Activated CD8-positive, alpha-beta T cell treated with anti-CD3 and anti-CD28 coated beads, Interleukin-2, amount 10 ng/mL, durations not matched to agents 7 days and 5 days (primary cell): Measurements from ENCODE around the gene MED12L. TPM values are rescaled to one million over a fixed set of nuclear protein-coding genes. Genes with fewer than 3 reads are reported as not detected.
A peak's percentile ranks its signal among the peaks of the same experiment; 100 is the strongest.

Experiments used
- ATAC-seq: fragments of 150-1000 bp; cut with Tn5 transposase; one replicate; pipeline ENCODE4 v1.10.0; 2021; ENCODE audit warnings: moderate library complexity
- CTCF ChIA-PET: fragments of 350-600 bp; sonication (Branson Sonifier 250); formaldehyde crosslinking; loops from one replicate; lab custom pipeline; 2021; ENCODE audit warnings: antibody characterized with exemption; lab: Charles Lee
- POLR2A ChIA-PET: fragments of 350-600 bp; sonication (Branson Sonifier 250); formaldehyde crosslinking; loops from one replicate; lab custom pipeline; 2021; ENCODE audit warnings: antibody characterized with exemption; lab: Charles Lee
- DNase-seq: peaks from one replicate; pipeline ENCODE4 v3.0.0-alpha.2; 2020
- H3K27ac Mint-ChIP-seq: one replicate; pipeline ENCODE4 v1.8.0; 2021; ENCODE audit warnings: mild to moderate bottlenecking, mixed read lengths
- H3K27me3 Mint-ChIP-seq: one replicate; pipeline ENCODE4 v1.8.0; 2021; ENCODE audit warnings: low read depth, mixed read lengths
- H3K36me3 Mint-ChIP-seq: one replicate; pipeline ENCODE4 v1.8.0; 2021; ENCODE audit warnings: low read depth, mixed read lengths
- H3K4me1 Mint-ChIP-seq: one replicate; pipeline ENCODE4 v1.8.0; 2021; ENCODE audit warnings: low read depth, mixed read lengths
- H3K4me3 Mint-ChIP-seq: one replicate; pipeline ENCODE4 v1.8.0; 2021; ENCODE audit warnings: mild to moderate bottlenecking, mixed read lengths
- H3K9me3 Mint-ChIP-seq: one replicate; pipeline ENCODE4 v1.8.0; 2022; ENCODE audit warnings: mixed read lengths; ENCODE audit not compliant: insufficient read depth
- total RNA-seq, 2 experiments: library from RNA; stranded (reverse); gene quantifications; one replicate each; pipeline ENCODE4 v1.2.3, GENCODE V29; 2021

Gene MED12L
- total RNA-seq, 2 experiments from 2014 or later: 0.76 to 0.79 TPM

DNA sequence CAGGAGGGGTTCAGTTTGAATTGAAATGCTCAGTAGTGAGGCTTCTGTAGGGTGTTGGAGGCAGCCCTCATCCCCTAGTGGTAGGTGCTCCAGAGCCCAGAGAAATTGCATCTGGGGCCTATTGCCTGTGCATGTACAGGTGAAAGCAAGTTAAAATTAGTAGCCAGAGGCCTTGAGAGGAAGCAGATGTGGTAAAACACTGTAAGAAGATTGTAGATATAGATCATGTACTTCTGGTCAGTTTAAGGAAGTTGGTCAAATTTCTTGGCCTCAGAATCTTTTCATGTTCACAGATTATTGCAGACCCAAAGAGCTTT is 340.8 kb downstream of the MED12L start:
- no peak for ATAC-seq
- H3K36me3 Mint-ChIP-seq: no peaks in the 10 kb centered on the region
- DNase-seq: no peak

GRCh38 chr3:151428386-151428785 is 342.9 kb downstream of the MED12L start:
- ATAC-seq (no peak), DNase-seq (no peak)
- H3K36me3 Mint-ChIP-seq: no peaks in the 10 kb centered on the region
- ChIA-PET CTCF (no interaction called here), POLR2A (no interaction called here)
- H3K4me1 Mint-ChIP-seq: peaks cover 4% of the 10 kb centered on the region
- peaks cover 6% of the 10 kb centered on the region for H3K27me3 Mint-ChIP-seq
- H3K9me3 Mint-ChIP-seq: no peaks in the 10 kb centered on the region
- no peak overlapping the region for H3K4me3 Mint-ChIP-seq
- H3K27ac Mint-ChIP-seq: no peak overlapping the region

More for the DNA sequence above, 340.8 kb downstream of the MED12L start:
- CTCF ChIA-PET: interaction anchor here (0.9 kb wide), 1 partner anchor 9 kb away, joined by 3 read pairs; no protein-coding TSS in a partner anchor
- POLR2A ChIA-PET: no interaction called here
- H3K27ac Mint-ChIP-seq: no peak overlapping the region
- no peak overlapping the region for H3K4me3 Mint-ChIP-seq
- peaks cover 4% of the 10 kb centered on the region for H3K4me1 Mint-ChIP-seq
- H3K27me3 Mint-ChIP-seq: peaks cover 6% of the 10 kb centered on the region
- H3K9me3 Mint-ChIP-seq: no peaks in the 10 kb centered on the region

DNA sequence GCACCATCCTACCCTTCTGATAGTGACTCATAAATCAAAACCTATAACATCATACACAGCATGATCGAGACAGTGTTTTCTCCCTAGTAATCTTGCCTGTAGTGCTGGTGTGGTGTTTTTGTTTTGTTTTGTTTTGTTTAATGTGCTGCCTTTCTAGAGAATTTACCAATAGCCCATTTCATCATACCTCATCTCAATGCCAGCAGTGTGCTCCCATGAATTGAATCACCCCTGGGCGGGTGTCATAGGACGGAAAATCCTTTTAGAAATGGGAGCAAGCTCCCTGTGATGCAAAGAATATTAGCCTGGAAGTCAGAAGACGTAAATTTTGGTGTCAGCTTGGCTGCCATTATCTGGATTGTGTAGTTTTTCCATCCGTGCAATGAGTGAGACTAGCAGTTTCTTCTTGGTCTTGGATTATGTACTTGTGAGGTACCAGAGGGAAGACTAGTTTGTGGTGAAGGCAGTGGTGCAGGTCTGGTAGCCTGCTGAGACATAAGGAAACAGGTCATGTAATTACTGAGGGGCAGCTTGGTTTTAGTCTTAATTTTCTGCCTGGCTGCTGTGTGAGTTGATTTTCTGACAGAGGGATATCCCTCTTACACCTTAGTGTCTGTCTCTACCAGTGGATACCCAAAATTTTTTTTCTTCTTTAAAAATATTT is 345.5 kb downstream of the MED12L start:
- DNase-seq: no peak
- CTCF ChIA-PET: interaction anchor here (1.0 to 1.2 kb wide), 2 partner anchors 8 to 147 kb away, joined by 3 read pairs; no protein-coding TSS in a partner anchor

DNA sequence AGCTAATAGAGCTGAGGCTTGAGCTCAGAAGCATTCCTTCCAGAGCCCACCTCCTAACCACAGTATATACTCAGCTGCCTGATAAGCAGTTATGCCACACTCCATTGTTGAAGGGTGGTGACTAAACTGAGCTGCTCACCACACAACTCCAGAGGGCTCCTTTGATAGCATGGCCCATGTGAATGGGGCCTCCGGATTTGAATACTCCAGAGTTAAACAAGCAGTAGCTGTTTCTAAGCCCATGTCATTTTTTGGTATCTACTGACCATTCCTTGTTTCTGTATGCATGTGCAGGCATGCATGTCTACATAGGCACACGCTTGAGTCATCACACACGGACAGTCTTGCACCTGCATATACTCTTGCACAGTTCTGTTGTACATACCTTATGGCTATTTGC is 346.5 kb downstream of the MED12L start:
- CTCF ChIA-PET: interaction anchor here (0.8 kb wide), 1 partner anchor 35 kb away, joined by 3 read pairs; no protein-coding TSS in a partner anchor
- DNase-seq (no peak), ATAC-seq (no peak)
- no peak overlapping the region for H3K4me3 Mint-ChIP-seq
- POLR2A ChIA-PET: interaction anchor here (0.5 kb wide), 1 partner anchor 1035 kb away, joined by 4 read pairs; no protein-coding TSS in a partner anchor
- H3K27ac Mint-ChIP-seq: no peak overlapping the region
- peaks cover 6% of the 10 kb centered on the region for H3K27me3 Mint-ChIP-seq
- no peaks in the 10 kb centered on the region for H3K4me1 Mint-ChIP-seq
- no peaks in the 10 kb centered on the region for H3K36me3 Mint-ChIP-seq
- no peaks in the 10 kb centered on the region for H3K9me3 Mint-ChIP-seq

More for the DNA sequence above, 345.5 kb downstream of the MED12L start:
- H3K9me3 Mint-ChIP-seq: no peaks in the 10 kb centered on the region
- no peak for ATAC-seq
- H3K27me3 Mint-ChIP-seq: peaks cover 6% of the 10 kb centered on the region
- no peak overlapping the region for H3K27ac Mint-ChIP-seq
- POLR2A ChIA-PET: no interaction called here
- H3K4me1 Mint-ChIP-seq: peaks cover 4% of the 10 kb centered on the region
- H3K4me3 Mint-ChIP-seq: no peak overlapping the region
- no peaks in the 10 kb centered on the region for H3K36me3 Mint-ChIP-seq

DNA sequence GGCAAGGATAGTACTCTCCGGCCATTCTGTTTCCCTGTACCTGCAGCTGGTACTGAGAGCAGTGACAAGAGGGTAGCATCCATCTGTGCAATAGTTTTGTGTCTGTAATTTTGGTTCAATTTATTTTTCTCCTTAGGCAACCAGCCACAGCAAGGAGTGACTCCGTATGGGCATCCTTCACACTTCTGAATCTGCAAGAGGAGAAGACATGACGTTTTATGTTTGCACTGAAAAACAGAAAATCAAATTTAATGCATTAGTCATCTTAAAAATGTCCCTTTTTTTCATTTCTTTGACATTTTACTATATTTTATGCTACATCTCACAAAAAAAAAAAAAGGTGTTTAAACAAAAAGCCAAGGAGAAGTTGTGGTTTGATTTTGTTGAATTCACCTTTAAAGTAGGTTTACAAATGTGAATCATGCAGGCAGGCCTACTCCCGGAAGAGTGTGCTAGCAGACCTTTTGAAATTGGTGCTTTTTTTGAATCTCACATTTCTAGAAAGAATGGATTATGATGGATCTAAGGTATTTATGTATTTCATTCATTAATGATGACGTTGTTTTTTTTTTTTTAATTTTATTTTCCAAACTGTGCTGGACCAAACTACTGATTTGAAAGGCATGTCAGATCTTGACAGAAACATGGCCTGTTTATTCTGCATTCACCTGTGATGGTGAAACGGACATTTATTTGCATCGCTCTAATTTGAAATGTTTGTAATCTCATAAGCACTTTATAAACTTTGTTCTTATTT is 347.3 kb downstream of the MED12L start:
- Mint-ChIP-seq H3K4me1 (no peaks in the 10 kb centered on the region), H3K27me3 (peaks cover 6% of the 10 kb centered on the region), H3K27ac (no peak overlapping the region), H3K36me3 (no peaks in the 10 kb centered on the region), H3K9me3 (no peaks in the 10 kb centered on the region), H3K4me3 (no peak overlapping the region)
- ChIA-PET CTCF (no interaction called here), POLR2A (no interaction called here)
- ATAC-seq (no peak), DNase-seq (no peak)

- peaks cover 3% of the 10 kb centered on the region for H3K27me3 Mint-ChIP-seq
- H3K4me3 Mint-ChIP-seq: no peak overlapping the region
- H3K27ac Mint-ChIP-seq: no peak overlapping the region
- H3K9me3 Mint-ChIP-seq: no peaks in the 10 kb centered on the region
- DNase-seq: no peak
- no peaks in the 10 kb centered on the region for H3K4me1 Mint-ChIP-seq
- H3K36me3 Mint-ChIP-seq: no peaks in the 10 kb centered on the region
- CTCF ChIA-PET: interaction anchor here (1.4 kb wide), 2 partner anchors 266 to 405 kb away, joined by 3 to 4 read pairs; no protein-coding TSS in a partner anchor
- no peak for ATAC-seq
- POLR2A ChIA-PET: no interaction called here
Measured at GRCh38 chr3:151434151-151434890, 348.9 kb downstream of the MED12L start.

GRCh38 chr3:151436675-151437446 is 351.4 kb downstream of the MED12L start:
- no peak for ATAC-seq
- no peaks in the 10 kb centered on the region for H3K27me3 Mint-ChIP-seq
- H3K9me3 Mint-ChIP-seq: no peaks in the 10 kb centered on the region
- H3K4me1 Mint-ChIP-seq: no peaks in the 10 kb centered on the region
- no peaks in the 10 kb centered on the region for H3K36me3 Mint-ChIP-seq
- ChIA-PET CTCF (interaction anchor here (0.6 to 2.3 kb wide), 2 partner anchors 93 to 482 kb away, joined by 3 to 10 read pairs; no protein-coding TSS in a partner anchor), POLR2A (no interaction called here)
- no peak for DNase-seq
- H3K27ac Mint-ChIP-seq: no peak overlapping the region
- H3K4me3 Mint-ChIP-seq: no peak overlapping the region

DNA sequence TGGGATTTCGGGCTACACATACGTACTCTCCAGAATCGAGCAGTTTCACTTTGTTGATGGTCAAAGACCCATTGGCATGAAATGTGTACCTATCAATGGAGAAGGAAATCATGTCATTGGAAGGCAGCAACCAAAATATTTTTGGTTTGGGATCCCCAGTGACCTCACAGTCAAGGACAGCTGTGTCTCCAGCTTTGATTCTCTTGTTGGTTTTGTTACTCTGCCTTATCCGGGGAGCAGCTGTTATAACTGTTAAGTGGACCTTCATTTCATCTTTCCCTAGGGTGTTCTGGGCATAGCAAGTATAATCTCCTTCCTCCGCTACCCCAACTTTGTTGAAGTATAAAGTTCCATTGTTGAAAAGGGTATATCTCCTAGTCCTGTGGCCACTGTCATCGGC is 352.4 kb downstream of the MED12L start:
- no peaks in the 10 kb centered on the region for H3K36me3 Mint-ChIP-seq
- ATAC-seq (no peak), DNase-seq (no peak)
- H3K4me3 Mint-ChIP-seq: no peak overlapping the region
- H3K27me3 Mint-ChIP-seq: no peaks in the 10 kb centered on the region
- POLR2A ChIA-PET: no interaction called here
- no peaks in the 10 kb centered on the region for H3K4me1 Mint-ChIP-seq
- no peaks in the 10 kb centered on the region for H3K9me3 Mint-ChIP-seq
- H3K27ac Mint-ChIP-seq: no peak overlapping the region
- CTCF ChIA-PET: interaction anchor here (1.3 to 2.3 kb wide), 2 partner anchors 10 to 481 kb away, joined by 4 to 10 read pairs; no protein-coding TSS in a partner anchor

DNA sequence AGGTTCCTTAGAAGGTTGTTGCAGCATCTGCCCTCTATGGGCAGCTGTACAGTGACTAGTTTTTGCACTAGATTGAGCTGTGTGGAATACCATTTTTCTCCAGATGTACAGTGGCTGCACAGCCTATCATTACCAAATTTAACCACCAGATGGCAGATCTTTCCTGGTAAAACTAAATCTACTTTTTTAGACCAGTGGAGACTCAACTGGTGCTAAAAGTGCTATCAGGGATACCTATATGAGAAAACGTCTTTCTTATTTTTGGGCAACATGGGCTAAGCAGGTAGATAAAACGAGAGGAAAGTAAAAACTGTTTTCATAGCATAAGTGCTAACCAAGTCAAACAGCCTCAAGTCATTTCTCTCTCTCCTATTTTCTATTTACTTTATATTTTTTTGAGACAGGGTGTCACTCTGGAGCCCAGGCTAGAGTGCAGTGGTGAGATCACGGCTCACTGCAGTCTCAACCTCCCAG is 354.2 kb downstream of the MED12L start:
- H3K36me3 Mint-ChIP-seq: no peaks in the 10 kb centered on the region
- no peaks in the 10 kb centered on the region for H3K4me1 Mint-ChIP-seq
- ChIA-PET POLR2A (no interaction called here), CTCF (interaction anchor here (0.6 to 3.0 kb wide), 9 partner anchors 9 to 479 kb away, joined by 3 to 9 read pairs (median 5); partner anchors contain the start of gene P2RY13)
- H3K27ac Mint-ChIP-seq: no peak overlapping the region
- ATAC-seq (peak; percentile 58), DNase-seq (no peak)
- H3K27me3 Mint-ChIP-seq: no peaks in the 10 kb centered on the region
- no peak overlapping the region for H3K4me3 Mint-ChIP-seq
- no peaks in the 10 kb centered on the region for H3K9me3 Mint-ChIP-seq

- H3K4me3 Mint-ChIP-seq: no peak overlapping the region
- POLR2A ChIA-PET: no interaction called here
- H3K9me3 Mint-ChIP-seq: no peaks in the 10 kb centered on the region
- CTCF ChIA-PET: interaction anchor here (2.4 to 3.0 kb wide), 2 partner anchors 8 to 478 kb away, joined by 6 to 9 read pairs; no protein-coding TSS in a partner anchor
- no peaks in the 10 kb centered on the region for H3K36me3 Mint-ChIP-seq
- H3K27ac Mint-ChIP-seq: no peak overlapping the region
- no peaks in the 10 kb centered on the region for H3K4me1 Mint-ChIP-seq
- ATAC-seq (no peak), DNase-seq (no peak)
- H3K27me3 Mint-ChIP-seq: peaks cover 6% of the 10 kb centered on the region
Measured at GRCh38 chr3:151440940-151441339, 355.5 kb downstream of the MED12L start.

DNA sequence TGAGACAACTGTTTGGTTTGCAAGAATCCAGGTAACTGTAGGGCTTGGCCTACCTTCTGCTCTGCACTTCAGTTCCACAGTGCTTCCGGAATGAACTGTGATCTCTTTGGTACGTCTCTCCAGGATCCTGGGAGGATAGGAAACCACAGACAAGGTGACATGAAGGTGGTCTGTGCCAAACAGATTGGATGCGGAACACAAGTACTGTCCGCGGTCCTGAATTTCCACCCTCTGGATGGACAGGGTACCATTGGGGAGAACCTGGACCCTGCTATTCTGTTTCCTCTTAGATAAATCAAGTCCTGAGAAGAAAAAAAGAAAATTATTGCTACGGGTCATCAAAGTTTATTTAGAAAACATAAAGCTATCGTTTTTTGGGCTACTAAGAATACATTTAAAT is 358.1 kb downstream of the MED12L start:
- Mint-ChIP-seq H3K9me3 (no peaks in the 10 kb centered on the region), H3K4me3 (no peak overlapping the region), H3K4me1 (no peaks in the 10 kb centered on the region), H3K36me3 (no peaks in the 10 kb centered on the region), H3K27ac (no peak overlapping the region), H3K27me3 (peaks cover 7% of the 10 kb centered on the region)
- CTCF ChIA-PET: no interaction called here
- ATAC-seq: no peak
- DNase-seq: no peak
- POLR2A ChIA-PET: no interaction called here
